Measurements from ENCODE around the gene KCNQ2. TPM values are rescaled to one million over a fixed set of nuclear protein-coding genes. Genes with fewer than 3 reads are reported as not detected.
A peak's percentile ranks its signal among the peaks of the same experiment; 100 is the strongest.

KCNQ2 gene
- total RNA-seq, 4 donors from 2014 or later, result 0.76 TPM; not detected in 3

- Histone ChIP-seq H3K4me3 (no peak overlapping the region), H3K27me3 (peaks cover 94% of the 10 kb centered on the region), H3K36me3 (no peaks in the 10 kb centered on the region), H3K4me1 (peaks cover 36% of the 10 kb centered on the region), H3K27ac (no peak overlapping the region), H3K9me3 (peaks cover 3% of the 10 kb centered on the region)
- TF ChIP-seq POLR2A (IDR thresholded peaks at IDR 0.05), result no peak
- no peak for DNase-seq (ENCODE audit: low spot score in 2 of 2)
- WGBS, result 59% methylated on average over 9 of the region's 24 CpGs
Observed at GRCh38 chr20:63500151-63500901, 27.9 kb upstream of the KCNQ2 start.

- TF ChIP-seq POLR2AphosphoS5 (IDR thresholded peaks at IDR 0.05), result no peak
- TF ChIP-seq POLR2A (IDR thresholded peaks at IDR 0.05), result no peak
- TF ChIP-seq, protein P1, sequence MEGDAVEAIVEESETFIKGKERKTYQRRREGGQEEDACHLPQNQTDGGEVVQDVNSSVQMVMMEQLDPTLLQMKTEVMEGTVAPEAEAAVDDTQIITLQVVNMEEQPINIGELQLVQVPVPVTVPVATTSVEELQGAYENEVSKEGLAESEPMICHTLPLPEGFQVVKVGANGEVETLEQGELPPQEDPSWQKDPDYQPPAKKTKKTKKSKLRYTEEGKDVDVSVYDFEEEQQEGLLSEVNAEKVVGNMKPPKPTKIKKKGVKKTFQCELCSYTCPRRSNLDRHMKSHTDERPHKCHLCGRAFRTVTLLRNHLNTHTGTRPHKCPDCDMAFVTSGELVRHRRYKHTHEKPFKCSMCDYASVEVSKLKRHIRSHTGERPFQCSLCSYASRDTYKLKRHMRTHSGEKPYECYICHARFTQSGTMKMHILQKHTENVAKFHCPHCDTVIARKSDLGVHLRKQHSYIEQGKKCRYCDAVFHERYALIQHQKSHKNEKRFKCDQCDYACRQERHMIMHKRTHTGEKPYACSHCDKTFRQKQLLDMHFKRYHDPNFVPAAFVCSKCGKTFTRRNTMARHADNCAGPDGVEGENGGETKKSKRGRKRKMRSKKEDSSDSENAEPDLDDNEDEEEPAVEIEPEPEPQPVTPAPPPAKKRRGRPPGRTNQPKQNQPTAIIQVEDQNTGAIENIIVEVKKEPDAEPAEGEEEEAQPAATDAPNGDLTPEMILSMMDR (IDR thresholded peaks at IDR 0.05), result no peak
- no peak for TF ChIP-seq EP300 (IDR thresholded peaks at IDR 0.05)
- peak overlapping the region; percentile 54 for H3K4me3 ChIP-seq
- peaks cover 85% of the 10 kb centered on the region for H3K27me3 ChIP-seq
- no peaks in the 10 kb centered on the region for H3K36me3 ChIP-seq
- no peaks in the 10 kb centered on the region for H3K9me3 ChIP-seq
- peaks cover 36% of the 10 kb centered on the region for H3K4me1 ChIP-seq
- peak in 1 of 2 donors; percentile 62 for DNase-seq (ENCODE audit: low spot score in 2 of 2)
- 30% methylated on average over 4 of the region's 48 CpGs for WGBS
- H3K27ac ChIP-seq, result no peak overlapping the region
Observed at GRCh38 chr20:63499338-63499969, 27.0 kb upstream of the KCNQ2 start.

DNA sequence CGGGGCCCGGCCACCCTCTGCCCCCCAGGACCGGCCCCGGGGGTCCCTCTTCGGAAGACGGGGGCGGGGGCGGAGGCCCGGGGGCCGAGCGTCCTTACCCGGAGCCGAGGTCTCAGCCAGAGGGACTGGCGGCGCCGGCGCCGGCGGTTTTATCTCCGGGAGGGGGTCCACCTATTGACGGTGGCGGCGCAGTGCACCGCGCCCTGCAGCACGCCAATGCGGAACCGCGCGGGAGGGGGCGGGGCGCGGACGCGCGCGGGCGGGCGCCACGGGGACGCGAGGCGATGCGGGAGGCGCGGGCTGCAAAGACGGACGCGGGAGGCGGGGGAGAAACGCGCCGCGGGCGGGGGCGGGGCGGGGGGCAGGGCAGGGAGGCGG is 26.5 kb upstream of the KCNQ2 start, which contains the start of gene EEF1A2:
Gene EEF1A2 (minus strand): TSS at position 124 of the 378 bp plus-strand sequence. CDS start 1,320 bp downstream, outside the sequence.
- TF ChIP-seq POLR2AphosphoS5 (IDR thresholded peaks at IDR 0.05), result no peak
- no peak for TF ChIP-seq EP300 (IDR thresholded peaks at IDR 0.05)
- no peak for TF ChIP-seq POLR2A (IDR thresholded peaks at IDR 0.05)
- TF ChIP-seq, protein P1 (IDR thresholded peaks at IDR 0.05), result peak in 1 of 2 donors; percentile 19
- no peak for DNase-seq (ENCODE audit: low spot score in 2 of 2)
- no CpG with 5 or more reads among the region's 58 CpGs for WGBS
- Histone ChIP-seq H3K27ac (no peak within 1 kb of the TSS), H3K4me3 (peak within 1 kb of the TSS; percentile 54), H3K36me3 (no peaks in the 10 kb centered on the region), H3K4me1 (peaks cover 36% of the 10 kb centered on the region), H3K27me3 (peaks cover 80% of the 10 kb centered on the region), H3K9me3 (no peaks in the 10 kb centered on the region)

- Histone ChIP-seq H3K9me3 (no peaks in the 10 kb centered on the region), H3K27me3 (peaks cover 78% of the 10 kb centered on the region), H3K36me3 (no peaks in the 10 kb centered on the region), H3K4me3 (peak overlapping the region; percentile 54), H3K4me1 (peaks cover 36% of the 10 kb centered on the region), H3K27ac (no peak overlapping the region)
- DNase-seq (ENCODE audit: low spot score in 2 of 2), result peak in 1 of 2 donors; percentile 61
- TF ChIP-seq POLR2AphosphoS5 (IDR thresholded peaks at IDR 0.05) (no peak), POLR2A (IDR thresholded peaks at IDR 0.05) (no peak), EP300 (IDR thresholded peaks at IDR 0.05) (no peak)
- TF ChIP-seq, protein P1 (IDR thresholded peaks at IDR 0.05), result no peak
- no CpG with 5 or more reads among the region's 60 CpGs for WGBS
Observed at GRCh38 chr20:63497946-63498935, 25.8 kb upstream of the KCNQ2 start.

DNA sequence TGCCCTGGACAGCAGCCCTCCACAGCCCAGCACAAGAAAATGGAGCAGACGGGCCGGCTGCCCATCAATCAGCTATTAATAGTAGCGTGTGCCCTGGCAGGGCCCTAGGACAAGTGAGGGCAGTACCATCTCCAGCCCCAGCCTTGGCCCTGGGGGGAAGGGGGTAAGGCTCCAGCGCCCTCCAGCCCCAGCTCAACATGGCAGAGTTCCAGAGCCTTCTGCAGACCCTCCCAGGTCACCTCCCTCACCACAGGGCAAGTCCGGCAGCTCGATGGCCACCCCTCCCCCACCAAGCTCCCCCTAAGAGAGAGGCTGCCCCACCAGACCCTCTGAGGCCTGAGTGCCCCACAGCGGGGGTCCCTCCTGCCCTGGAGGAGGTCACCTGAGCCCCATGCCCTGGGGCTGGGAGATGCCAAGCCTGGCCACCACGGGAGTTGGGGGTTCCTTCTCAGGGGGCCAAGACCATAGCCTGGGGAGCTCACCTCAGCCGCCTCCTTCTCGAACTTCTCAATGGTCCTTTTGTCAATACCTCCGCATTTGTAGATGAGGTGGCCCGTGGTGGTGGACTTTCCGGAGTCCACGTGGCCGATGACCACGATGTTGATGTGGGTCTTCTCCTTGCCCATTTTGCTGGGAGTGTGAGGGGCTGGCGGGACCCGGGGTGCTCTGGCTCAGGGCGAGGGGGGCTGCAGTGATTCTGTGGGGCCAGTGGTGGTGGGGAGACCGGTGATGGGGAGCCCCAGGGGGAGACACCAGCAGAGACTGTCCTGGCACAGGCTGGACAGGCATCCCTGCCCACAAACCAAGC is 24.9 kb upstream of the KCNQ2 start:
- Histone ChIP-seq H3K4me1 (peaks cover 36% of the 10 kb centered on the region), H3K9me3 (no peaks in the 10 kb centered on the region), H3K27me3 (peaks cover 74% of the 10 kb centered on the region), H3K36me3 (no peaks in the 10 kb centered on the region), H3K4me3 (no peak overlapping the region), H3K27ac (no peak overlapping the region)
- TF ChIP-seq POLR2AphosphoS5 (IDR thresholded peaks at IDR 0.05) (no peak), POLR2A (IDR thresholded peaks at IDR 0.05) (no peak)
- DNase-seq (ENCODE audit: low spot score in 2 of 2), result peak in 1 of 2 donors; percentile 62
- 54% methylated on average over 13 of the region's 20 CpGs for WGBS
